HG02623 (cell line): ENCODE results near the gene C7orf33.
"Not testable (repeated sequence)": the region's sequence is repeated elsewhere in the genome, so short reads cannot be mapped to it uniquely, and the experiment has no call there.

Source experiments
- ATAC-seq: cut with Tn5 transposase; IDR thresholded peaks from one replicate; pipeline ENCODE4 v1.9.1; 2021; ENCODE audit warnings: moderate library complexity; ENCODE audit not compliant: unreplicated experiment

Gene C7orf33

DNA sequence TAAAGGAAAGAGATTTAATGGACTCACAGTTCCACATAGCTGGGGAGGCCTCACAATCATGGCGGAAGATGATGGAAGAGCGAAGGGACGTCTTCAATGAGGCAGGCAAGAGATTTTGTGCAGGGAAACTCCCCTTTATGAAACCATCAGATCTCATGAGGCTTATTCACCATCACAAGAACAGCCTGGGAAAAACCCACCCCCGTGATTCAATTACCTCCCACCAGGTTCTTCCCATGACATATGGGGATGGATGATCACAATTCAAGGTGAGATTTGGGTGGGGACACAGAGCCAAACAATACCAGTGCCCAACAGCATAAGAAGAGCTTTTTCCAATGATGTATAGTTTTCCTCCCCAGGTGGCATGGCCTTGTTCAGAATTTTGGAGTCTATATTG is 11.2 kb upstream of the C7orf33 start:
- no peak for ATAC-seq

DNA sequence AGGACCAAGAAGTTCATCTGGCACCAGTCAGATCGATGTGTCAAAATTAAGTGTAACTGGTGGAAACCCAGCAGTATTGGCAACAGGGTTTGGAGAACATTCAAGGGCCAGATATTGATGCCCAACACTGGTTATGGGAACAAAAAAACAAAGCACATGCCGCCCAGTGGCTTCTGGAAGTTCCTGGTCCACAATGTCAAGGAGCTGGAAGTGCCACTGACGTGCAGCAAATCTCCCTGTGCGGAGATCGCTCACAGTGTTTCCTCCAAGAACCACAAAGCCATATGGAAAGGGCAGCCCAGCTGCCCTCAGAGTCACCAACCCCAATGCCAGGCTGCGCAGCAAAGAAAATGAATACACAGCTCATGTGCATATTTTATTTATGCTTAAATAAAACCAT is 10.1 kb upstream of the C7orf33 start:
- no peak for ATAC-seq

DNA sequence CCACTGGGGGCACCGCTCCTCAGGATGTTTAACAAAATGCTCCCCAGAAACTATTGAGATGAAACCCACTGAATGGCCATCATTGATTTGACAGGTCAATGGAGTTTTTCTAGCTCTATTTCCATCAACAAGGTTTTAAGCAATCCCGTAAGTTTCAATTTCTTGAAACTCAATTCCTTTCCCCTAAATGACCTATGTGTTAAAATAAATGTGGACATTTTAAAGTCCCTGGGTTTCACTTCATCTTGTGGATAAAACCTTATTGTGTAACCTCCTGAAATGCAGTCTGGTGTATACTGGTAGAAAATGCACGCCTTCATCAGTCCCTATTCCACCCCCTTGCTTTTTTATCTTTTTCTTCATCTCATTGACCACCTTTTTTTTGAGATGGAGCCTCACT is 8.9 kb upstream of the C7orf33 start:
- ATAC-seq, result no peak

DNA sequence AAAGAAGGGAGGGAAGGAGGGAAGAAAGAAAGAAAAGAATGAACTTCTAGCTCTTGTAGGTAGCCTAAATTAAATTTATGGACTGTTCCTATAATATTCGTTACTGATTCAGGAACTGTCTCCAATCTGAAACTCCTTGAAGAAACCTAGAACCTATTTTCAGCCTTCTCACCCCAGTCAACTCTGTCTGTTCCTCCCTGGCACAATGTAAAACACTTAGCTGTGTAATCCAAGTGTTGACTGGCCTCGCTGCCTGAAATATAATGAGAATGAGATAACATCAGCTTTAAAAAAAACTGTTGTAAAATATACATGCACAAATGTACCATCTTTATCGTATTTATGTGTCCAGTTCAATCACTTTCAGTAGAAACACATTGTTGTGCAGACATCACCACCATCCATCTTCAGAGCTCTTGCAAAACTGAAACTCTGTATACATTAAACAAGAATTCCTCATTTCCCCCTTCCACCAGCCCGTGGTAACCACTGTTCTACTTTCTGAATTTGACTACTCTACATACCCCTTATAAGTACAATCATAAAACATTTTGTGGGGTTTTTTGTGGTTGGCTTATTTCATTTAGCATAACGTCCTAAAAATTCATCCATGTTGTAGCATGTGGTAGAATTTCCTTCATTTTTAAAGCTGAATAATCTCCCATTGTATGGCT is 6.3 kb upstream of the C7orf33 start:
- peak; percentile 93 for ATAC-seq

DNA sequence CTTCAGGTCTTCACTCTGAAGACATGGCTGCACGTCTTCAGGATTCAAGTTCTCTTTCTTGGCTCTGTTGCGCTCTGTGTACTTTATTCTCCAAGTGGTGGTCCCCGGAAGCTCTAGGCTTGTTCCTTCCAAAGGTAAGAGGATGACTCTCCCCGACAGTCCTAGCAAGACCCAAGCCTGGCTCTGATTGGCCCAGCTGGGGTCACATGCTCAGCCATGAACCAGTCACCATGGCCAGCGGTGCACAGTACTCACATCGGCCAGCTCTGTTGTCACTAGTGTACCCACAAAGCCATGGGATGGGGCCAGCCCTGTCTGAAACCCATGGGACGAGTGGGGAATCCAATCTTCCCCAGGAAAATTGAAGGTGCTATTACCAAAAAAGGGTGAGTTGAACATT is 5.2 kb upstream of the C7orf33 start:
- ATAC-seq, result no peak

DNA sequence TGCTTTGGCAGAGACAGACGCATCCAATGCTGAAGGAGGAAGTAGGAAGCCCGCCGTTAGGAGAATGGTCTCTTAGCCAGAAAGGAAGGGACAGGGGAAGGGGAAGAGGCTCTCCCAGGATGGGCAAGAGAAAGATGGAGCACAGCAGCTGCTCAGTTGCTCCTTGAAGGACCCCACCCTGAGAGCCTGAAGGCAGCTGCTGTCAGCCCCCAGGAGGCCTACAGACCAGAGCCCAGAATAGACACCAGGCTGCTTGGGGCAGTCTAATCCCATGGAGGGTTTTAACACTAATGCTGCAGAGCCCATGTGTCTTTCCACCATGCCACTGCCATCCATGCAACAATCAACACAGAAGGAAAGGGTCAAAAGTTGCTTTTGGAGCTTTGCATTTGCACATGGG is 3.5 kb upstream of the C7orf33 start:
- ATAC-seq, result no peak

DNA sequence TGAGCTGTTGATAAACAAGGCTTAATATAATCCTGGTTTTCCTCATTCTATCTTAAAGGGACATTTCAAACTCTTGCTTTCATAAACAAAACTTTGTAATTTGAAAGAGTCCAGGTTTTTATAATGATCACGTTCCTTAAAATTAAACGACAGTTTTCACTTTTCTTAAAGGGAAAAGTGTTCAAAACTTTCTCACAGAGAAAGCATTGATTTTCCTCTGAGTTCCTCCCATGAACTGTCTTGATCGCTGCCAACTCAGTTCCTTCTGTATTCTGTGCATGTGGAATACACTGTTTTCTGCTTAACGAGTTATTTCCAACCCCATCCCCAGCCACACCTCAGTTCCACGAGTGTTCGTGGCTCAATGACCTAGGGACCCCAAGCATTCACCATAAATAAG is 2.4 kb upstream of the C7orf33 start:
- no peak for ATAC-seq

DNA sequence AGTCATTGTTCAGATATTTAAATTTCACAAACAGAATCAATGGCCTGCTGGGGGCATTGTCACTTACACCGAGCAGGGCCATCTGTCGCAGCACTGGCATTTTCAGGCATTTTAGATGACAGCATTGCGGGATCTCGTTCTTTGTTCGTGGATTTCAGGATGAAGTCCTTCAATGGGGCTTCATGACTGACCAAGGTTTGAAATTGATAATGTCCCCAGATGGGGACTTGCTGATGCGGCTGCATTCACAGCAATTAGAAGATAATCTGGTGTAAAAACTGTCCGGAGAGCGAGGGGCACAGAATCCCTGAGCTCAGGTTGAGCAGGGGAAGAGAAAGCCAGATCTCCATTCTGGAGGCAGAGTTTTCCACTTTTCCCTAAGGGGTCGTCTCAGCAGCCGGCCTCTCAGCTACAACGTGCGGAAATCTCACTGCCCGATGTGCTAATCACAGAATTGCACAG is 1.9 kb upstream of the C7orf33 start:
- ATAC-seq, result no peak

DNA sequence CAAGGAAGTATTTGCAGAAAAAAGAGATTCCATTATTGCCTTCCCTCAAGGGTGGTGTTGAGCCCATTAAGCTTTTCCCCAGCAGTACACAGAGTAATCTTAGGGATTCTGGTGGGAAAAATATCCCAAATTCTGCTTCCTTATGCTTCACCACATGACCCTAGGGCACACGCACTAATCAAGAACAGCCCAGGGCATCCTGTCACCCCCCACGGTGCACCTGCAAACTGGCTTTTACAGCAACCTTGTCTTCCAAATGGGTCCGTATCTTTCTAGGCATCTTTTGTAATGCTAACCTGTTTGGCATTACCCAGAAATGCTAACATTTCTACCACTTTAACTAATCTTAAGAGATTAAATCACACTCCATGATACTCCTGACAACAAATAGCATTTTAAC is 926 bp upstream of the C7orf33 start:
- no peak for ATAC-seq

DNA sequence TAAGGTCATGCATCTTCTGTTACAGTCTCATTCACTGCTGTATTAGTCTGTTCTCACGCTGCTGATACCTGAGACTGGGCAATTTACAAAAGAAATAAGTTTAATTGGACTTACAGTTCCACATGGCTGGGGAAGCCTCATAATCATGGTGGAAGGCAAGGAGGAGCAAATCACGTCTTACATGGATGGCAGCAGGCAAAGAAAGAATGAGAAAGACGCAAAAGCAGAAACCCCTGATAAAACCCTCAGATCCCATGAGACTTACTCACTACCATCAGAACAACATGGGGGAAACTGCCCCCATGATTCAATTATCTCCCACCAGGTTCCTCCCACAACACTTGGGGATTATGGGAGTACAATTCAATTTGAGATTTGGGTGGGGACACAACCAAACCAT is 5.8 kb downstream of the C7orf33 start:
- not testable (repeated sequence) for ATAC-seq

DNA sequence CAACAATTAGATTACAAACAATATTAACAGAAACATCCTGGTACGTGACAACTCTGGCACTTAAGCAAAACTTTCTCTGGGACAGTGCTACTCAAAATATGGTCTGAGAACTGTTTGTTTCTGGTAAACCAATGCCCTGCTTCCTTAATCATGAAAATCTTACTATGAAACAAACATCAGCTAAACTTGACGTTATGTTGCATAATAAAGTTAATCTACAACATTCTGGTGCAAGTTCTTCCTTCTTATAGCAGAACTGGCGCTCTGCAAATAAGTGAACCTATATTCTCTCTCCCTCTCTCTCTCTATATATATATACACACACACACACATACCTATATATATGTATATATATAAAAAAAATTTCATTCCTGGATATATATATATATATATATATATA is 7.8 kb downstream of the C7orf33 start:
- no peak for ATAC-seq

DNA sequence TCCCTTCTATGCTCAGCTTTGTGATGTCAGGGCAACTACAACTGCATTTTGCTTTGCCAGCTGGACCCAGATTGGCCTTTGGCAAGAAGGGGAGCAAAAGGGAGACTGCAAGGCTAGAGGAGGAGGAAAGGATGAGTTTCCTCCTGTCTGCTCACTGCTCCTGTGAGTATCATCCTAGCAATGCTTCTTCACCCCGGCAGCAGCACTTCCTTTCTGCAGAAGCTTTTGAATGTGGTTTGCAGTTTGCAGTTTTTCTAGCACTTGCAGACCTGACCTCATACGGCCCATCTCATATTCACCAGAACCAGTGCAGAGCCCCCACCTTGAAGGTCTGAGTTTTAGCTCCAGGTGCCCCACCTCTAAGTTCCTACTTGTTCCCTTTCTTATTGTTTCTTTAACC is 14.8 kb downstream of the C7orf33 start:
- no peak for ATAC-seq

DNA sequence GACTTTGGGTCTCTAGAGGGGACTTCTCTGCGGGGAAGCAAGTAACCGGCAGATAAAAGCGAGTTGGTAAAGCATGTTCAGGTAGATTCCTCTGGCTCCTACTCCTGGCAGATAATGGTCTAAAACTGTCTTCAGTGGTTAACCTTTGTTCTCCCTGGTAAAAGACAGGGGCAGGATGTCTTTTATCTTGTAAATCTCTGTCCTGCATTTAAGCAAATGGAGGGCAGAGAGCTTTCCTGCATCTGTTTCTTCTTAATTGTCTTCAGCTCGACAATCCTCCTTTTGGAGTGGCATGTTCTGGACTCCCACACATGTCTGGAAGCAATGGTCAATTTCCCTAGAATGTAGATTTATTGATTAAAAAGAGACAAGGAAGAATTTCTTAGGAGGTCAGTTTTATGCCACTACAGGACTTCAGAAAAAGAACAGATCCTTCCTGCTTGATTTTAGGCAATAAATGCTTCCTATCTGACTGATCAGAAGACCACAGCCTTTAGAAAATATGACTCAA is 16.6 kb downstream of the C7orf33 start:
- no peak for ATAC-seq

DNA sequence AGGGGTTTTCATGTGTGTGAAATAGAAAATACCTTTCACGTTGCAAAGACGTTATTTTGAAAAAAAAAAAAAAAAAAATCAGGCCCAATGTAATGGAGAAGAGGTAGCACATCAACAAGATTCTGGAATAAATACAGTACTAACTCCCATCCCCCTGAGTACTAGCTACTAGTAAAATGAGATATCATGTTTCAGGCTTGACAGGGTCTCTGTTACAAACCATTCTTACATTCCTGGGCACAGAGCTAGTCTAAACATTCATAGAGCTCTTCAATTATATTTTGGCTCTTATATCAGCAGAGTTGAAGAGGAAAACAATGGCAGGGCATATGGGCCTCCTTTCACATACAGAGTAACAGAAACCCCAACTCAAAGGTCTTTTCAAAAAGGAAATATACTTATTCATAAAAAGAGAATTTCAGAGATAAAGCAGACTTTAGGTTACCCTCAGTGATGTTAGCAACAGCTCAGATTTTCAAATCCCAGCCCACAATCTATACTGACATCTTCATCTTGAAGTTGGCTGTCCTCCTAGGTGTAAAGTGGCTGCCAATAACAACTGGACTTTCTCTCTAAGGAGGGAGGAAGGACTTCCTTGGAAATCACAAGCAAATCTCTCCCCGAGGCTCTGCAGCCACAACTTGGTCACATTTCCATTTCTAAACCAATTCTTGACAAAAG is 18.6 kb downstream of the C7orf33 start:
- ATAC-seq, result no peak

DNA sequence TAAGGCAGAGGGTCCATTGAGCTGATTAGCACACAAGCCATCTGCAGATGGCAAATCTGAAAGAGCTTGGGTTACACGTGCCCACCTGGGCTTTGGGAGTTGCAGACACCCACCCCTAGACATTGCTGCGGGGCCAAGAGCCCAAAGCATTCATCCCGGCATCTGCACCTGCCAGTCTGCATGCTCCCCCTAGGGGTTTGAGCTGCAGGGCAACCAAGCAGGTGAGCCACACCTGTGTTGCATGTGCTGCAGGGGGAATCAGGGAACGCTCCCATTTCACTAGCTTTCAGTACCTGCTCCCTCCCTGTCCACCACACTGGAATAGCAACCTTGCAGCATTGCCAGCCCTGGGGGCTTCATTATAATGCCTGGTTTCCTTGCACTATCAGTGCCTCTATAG is 21.1 kb downstream of the C7orf33 start:
- ATAC-seq, result no peak

DNA sequence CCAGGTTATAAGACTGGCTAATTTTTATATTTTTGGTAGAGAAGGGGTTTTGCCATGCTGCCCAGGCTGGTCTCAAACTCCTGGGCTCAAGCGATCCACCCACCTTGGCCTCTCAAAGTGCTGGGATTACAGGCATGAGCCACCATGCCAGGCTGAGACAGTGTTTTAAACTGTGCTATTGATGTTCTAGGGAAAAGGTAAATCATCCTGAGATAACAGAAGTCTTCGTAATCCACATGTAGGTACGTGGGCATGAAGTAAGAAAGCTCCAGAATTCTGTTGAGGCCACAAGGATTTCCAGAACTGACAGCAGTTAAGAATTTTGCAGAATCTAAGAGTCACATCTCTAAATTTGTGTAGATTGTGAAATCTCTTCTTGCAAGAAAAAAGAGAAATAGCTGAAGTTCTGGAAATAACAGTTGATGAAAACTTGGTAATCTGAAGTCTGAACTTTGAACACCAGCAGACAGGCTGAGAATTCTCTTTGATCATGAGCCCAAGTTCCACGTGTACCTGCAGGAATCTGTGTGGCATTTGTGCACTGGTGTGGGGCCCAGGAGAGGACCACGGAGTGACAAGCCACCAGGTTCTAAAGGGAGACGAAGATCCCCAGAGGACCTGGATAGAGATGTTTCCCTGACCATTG is 24.6 kb downstream of the C7orf33 start:
- ATAC-seq, result no peak

DNA sequence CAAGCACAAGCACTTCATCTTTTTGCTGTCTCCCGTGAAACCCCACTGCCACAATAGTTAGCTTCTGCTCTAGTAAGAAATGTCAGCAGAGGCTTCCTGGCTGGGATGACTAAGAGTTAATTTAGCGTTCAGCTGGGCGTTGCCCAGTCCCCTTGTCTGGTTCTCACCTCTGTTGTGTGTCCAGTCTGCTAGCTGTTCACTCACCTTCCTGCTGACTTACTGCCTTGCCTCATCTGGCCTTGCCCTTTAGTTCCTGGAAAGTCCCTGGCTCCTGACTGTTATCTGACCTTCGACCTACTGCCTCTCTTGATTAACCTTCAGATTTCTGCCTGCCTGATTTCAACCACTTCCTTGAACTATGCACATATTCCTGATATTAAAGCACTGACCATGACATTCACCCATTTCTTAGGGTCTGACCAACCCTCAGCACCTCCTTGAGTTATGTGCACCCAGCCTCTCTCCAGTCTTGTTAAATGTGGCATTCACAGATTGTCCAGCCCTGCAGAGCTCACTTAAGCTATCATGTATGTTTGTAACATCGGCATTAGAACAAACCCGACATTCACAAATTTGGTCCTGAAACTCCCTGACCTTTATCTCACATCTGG is 30.3 kb downstream of the C7orf33 start:
- ATAC-seq, result no peak

DNA sequence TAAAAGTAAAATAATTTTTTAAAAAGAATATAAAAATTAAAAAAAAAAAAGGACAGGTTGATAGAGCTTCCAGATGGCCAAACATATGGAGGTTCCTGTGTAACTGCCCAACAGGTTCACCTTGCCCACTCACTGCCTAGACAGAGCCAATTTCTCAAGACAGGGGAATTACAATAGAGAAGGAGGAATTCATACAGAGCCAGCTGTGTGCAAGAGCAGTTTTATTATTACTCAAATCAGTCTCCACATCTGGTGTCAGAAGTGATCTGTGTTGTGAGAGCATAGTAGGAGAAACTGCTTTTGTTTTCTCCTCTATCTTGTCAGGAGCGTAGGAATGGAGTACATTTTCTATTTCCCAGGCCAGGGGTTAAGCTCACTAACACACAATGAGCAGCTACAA is 31.0 kb downstream of the C7orf33 start:
- no peak for ATAC-seq

DNA sequence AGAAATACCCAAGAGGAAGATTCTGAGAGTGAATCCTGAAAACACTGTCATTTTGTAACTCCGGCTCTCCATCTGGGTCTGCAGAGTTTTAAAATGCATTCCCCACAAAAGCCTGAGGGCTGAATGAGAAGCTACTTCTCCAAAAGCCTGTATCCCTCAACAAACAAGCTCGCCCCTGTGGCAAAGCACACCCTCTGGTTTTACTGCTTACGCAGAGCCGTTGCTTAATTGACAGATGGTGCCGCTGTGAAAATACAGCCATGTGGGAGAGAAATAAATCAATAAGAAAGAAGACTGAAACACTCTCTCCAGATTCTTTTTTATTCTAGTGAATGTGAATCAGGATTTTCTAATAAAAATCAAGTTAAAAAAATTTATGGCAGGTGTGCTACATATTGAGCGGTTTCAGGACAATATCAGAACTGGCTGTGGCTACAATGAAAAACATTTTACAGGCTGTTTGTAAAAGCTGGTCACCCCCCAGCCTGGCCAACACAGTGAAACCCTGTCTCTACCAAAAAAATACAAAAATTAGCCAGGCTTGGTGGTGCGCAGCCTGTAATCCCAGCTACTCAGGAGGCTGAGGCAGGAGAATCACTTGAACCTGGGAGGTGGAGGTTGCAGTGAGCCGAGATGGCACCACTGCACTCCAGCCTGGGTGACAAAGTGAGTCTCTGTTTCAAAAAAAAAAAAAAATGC is 32.5 kb downstream of the C7orf33 start:
- ATAC-seq, result no peak

DNA sequence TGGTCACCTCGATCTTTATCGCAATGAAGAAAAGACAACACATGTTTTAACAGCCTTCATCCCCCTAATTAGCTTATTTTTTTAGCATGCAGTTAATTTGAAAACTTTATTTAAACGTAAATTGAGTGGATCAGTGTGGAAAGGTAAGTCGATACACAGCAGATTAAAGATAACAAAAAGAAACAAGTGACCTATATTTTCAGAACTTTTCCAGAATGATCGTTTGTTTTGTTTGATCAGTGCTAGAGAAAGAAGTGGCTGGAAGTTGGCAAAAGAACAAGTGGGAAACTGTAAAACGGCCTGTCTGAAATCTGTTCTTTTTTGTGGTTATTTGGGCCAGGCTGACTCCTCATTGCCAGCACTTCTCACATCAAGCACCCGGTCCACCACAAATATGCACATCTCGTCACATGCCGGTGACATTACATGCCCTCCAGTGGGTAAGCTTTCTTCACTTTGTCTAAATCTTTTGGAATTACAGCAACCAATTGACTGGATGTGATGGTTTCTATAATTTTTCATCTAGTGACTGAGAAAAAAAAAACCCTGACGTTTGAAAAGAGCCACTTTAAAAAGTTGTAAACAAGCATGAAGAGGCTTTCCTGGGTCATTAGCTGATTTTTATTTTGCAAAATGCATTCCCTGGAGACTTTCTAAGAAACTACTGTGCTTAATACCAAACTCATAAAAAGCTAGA is 33.2 kb downstream of the C7orf33 start:
- ATAC-seq, result no peak
